Activated T-helper 2 cell treated with anti-CD3 and anti-CD28 coated beads, Interferon-gamma antibody, Interleukin-2, Interleukin-4, amounts not matched to agents 10 μg/mL and 5 μg/mL and 100 μg/mL, durations not matched to agents 14 hours and 24 hours and 36 hours (primary cell): Measurements from ENCODE around the gene ANXA2. TPM values are rescaled to one million over a fixed set of nuclear protein-coding genes. Genes with fewer than 3 reads are reported as not detected.
A peak's percentile ranks its signal among the peaks of the same experiment; 100 is the strongest.
"Not testable (repeated sequence)": the region's sequence is repeated elsewhere in the genome, so short reads cannot be mapped to it uniquely, and the experiment has no call there.

ENCODE experiments used
- DNase-seq: peaks from one replicate; pipeline ENCODE4 v3.0.0; 2021; ENCODE audit warnings: low spot score
- H3K27ac Mint-ChIP-seq: one replicate; pipeline ENCODE4 v1.8.0; 2021; ENCODE audit warnings: mixed read lengths
- H3K27me3 Mint-ChIP-seq: one replicate; pipeline ENCODE4 v1.8.0; 2021; ENCODE audit warnings: low read depth, mixed read lengths
- H3K36me3 Mint-ChIP-seq: one replicate; pipeline ENCODE4 v1.8.0; 2021; ENCODE audit warnings: low read depth, mixed read lengths
- H3K4me1 Mint-ChIP-seq: one replicate; pipeline ENCODE4 v1.8.0; 2021; ENCODE audit warnings: low read depth, mixed read lengths
- H3K4me3 Mint-ChIP-seq: one replicate; pipeline ENCODE4 v1.8.0; 2021; ENCODE audit warnings: low read depth, mild to moderate bottlenecking, moderate library complexity, mixed read lengths
- H3K9me3 Mint-ChIP-seq: one replicate; pipeline ENCODE4 v1.8.0; 2021; ENCODE audit warnings: mixed read lengths
- intact Hi-C: fragments of 100-400 bp; cut with micrococcal nuclease; formaldehyde crosslinking; loops from one replicate; pipeline ENCODE4 v1.15.1; 2023
- total RNA-seq: library from RNA; stranded (reverse); gene quantifications from 2 replicates; pipeline ENCODE4 v1.2.3, GENCODE V29; 2022

Gene ANXA2
- total RNA-seq, 1 donor from 2014 or later: 267 TPM

GRCh38 chr15:60406513-60407414 lies 9.0 kb upstream of the ANXA2 start:
- Mint-ChIP-seq H3K27ac (no peak overlapping the region), H3K4me1 (peaks cover 16% of the 10 kb centered on the region), H3K9me3 (no peaks in the 10 kb centered on the region), H3K4me3 (no peak overlapping the region), H3K27me3 (peaks cover 12% of the 10 kb centered on the region), H3K36me3 (peaks cover 4% of the 10 kb centered on the region)
- no peak for DNase-seq
- intact Hi-C loops: no loop called here

- Mint-ChIP-seq H3K36me3 (peaks cover 4% of the 10 kb centered on the region), H3K9me3 (no peaks in the 10 kb centered on the region), H3K4me3 (no peak overlapping the region), H3K27me3 (peaks cover 12% of the 10 kb centered on the region), H3K27ac (no peak overlapping the region), H3K4me1 (peaks cover 24% of the 10 kb centered on the region)
- DNase-seq: no peak
- intact Hi-C loops: no loop called here
Observed at GRCh38 chr15:60405399-60405798, 7.6 kb upstream of the ANXA2 start.

- DNase-seq, H3K9me3 Mint-ChIP-seq, H3K27ac Mint-ChIP-seq, intact Hi-C loops, H3K4me3 Mint-ChIP-seq, H3K36me3 Mint-ChIP-seq: not testable (repeated sequence)
- peaks cover 12% of the 10 kb centered on the region for H3K27me3 Mint-ChIP-seq
- H3K4me1 Mint-ChIP-seq: peaks cover 30% of the 10 kb centered on the region
Observed at GRCh38 chr15:60404351-60404750, 6.6 kb upstream of the ANXA2 start.

GRCh38 chr15:60400944-60401343 lies 3.2 kb upstream of the ANXA2 start:
- Mint-ChIP-seq H3K4me1 (peaks cover 36% of the 10 kb centered on the region), H3K36me3 (peaks cover 13% of the 10 kb centered on the region), H3K27me3 (peaks cover 7% of the 10 kb centered on the region), H3K27ac (no peak overlapping the region), H3K4me3 (no peak overlapping the region), H3K9me3 (no peaks in the 10 kb centered on the region)
- intact Hi-C loops: no loop called here
- no peak for DNase-seq

- Mint-ChIP-seq H3K27ac (no peak overlapping the region), H3K36me3 (peaks cover 23% of the 10 kb centered on the region), H3K27me3 (peaks cover 7% of the 10 kb centered on the region), H3K4me3 (no peak overlapping the region), H3K9me3 (no peaks in the 10 kb centered on the region), H3K4me1 (peaks cover 43% of the 10 kb centered on the region)
- intact Hi-C loops: loop anchor here (2.0 to 10.0 kb wide), 3 partner anchors 121 to 325 kb away; no protein-coding TSS in a partner anchor
- no peak for DNase-seq
Observed at GRCh38 chr15:60399931-60400330, 2.1 kb upstream of the ANXA2 start.

GRCh38 chr15:60399246-60399915 lies 1.6 kb upstream of the ANXA2 start:
- H3K36me3 Mint-ChIP-seq: peaks cover 28% of the 10 kb centered on the region
- no peaks in the 10 kb centered on the region for H3K9me3 Mint-ChIP-seq
- peak overlapping the region; percentile 91 for H3K27ac Mint-ChIP-seq
- H3K4me1 Mint-ChIP-seq: peaks cover 48% of the 10 kb centered on the region
- DNase-seq: no peak
- H3K27me3 Mint-ChIP-seq: peaks cover 7% of the 10 kb centered on the region
- intact Hi-C loops: loop anchor here (2.0 to 10.0 kb wide), 3 partner anchors 121 to 325 kb away; no protein-coding TSS in a partner anchor
- peak overlapping the region; percentile 77 for H3K4me3 Mint-ChIP-seq

- H3K27me3 Mint-ChIP-seq: no peaks in the 10 kb centered on the region
- peak; percentile 54 for DNase-seq
- H3K4me3 Mint-ChIP-seq: peak overlapping the region; percentile 96
- peaks cover 48% of the 10 kb centered on the region for H3K36me3 Mint-ChIP-seq
- peak overlapping the region; percentile 97 for H3K27ac Mint-ChIP-seq
- peaks cover 68% of the 10 kb centered on the region for H3K4me1 Mint-ChIP-seq
- intact Hi-C loops: loop anchor here (1.0 to 10.0 kb wide), 4 partner anchors 8 to 328 kb away; partner anchors contain the start of gene ICE2
- H3K9me3 Mint-ChIP-seq: no peaks in the 10 kb centered on the region
Observed at GRCh38 chr15:60396958-60397771, 621 bp downstream of the ANXA2 start.

GRCh38 chr15:60396560-60396957 lies 1.2 kb downstream of the ANXA2 start:
- no peak for DNase-seq
- no peaks in the 10 kb centered on the region for H3K9me3 Mint-ChIP-seq
- H3K4me1 Mint-ChIP-seq: peaks cover 73% of the 10 kb centered on the region
- no peaks in the 10 kb centered on the region for H3K27me3 Mint-ChIP-seq
- peak overlapping the region; percentile 96 for H3K4me3 Mint-ChIP-seq
- intact Hi-C loops: loop anchor here (5.0 to 10.0 kb wide), 2 partner anchors 186 to 328 kb away; no protein-coding TSS in a partner anchor
- peaks cover 52% of the 10 kb centered on the region for H3K36me3 Mint-ChIP-seq
- peak overlapping the region; percentile 97 for H3K27ac Mint-ChIP-seq

- Mint-ChIP-seq H3K27ac (peak overlapping the region; percentile 24), H3K4me3 (peak overlapping the region; percentile 79)
Observed at GRCh38 chr15:60396100-60396499, 1.7 kb downstream of the ANXA2 start.

GRCh38 chr15:60395276-60396011 lies 2.3 kb downstream of the ANXA2 start:
- Mint-ChIP-seq H3K4me1 (peaks cover 75% of the 10 kb centered on the region), H3K9me3 (no peaks in the 10 kb centered on the region), H3K36me3 (peaks cover 58% of the 10 kb centered on the region), H3K4me3 (peak overlapping the region; percentile 49), H3K27me3 (no peaks in the 10 kb centered on the region), H3K27ac (no peak overlapping the region)
- no peak for DNase-seq
- intact Hi-C loops: loop anchor here (5.0 to 10.0 kb wide), 2 partner anchors 187 to 329 kb away; no protein-coding TSS in a partner anchor

More at GRCh38 chr15:60396100-60396499, 1.7 kb downstream of the ANXA2 start:
- intact Hi-C loops: loop anchor here (5.0 to 10.0 kb wide), 2 partner anchors 186 to 329 kb away; no protein-coding TSS in a partner anchor
- Mint-ChIP-seq H3K36me3 (peaks cover 55% of the 10 kb centered on the region), H3K9me3 (no peaks in the 10 kb centered on the region), H3K4me1 (peaks cover 76% of the 10 kb centered on the region), H3K27me3 (no peaks in the 10 kb centered on the region)
- no peak for DNase-seq

GRCh38 chr15:60394689-60395097 lies 3.1 kb downstream of the ANXA2 start:
- Mint-ChIP-seq H3K4me1 (peaks cover 79% of the 10 kb centered on the region), H3K36me3 (peaks cover 65% of the 10 kb centered on the region), H3K4me3 (no peak overlapping the region), H3K9me3 (no peaks in the 10 kb centered on the region), H3K27ac (no peak overlapping the region), H3K27me3 (no peaks in the 10 kb centered on the region)
- intact Hi-C loops: loop anchor here (5.0 to 10.0 kb wide), 2 partner anchors 188 to 330 kb away; no protein-coding TSS in a partner anchor
- DNase-seq: no peak
